ENCODE data around the gene MED25. TPM values are rescaled to one million over a fixed set of nuclear protein-coding genes. Genes with fewer than 3 reads are reported as not detected.

Gene MED25
- total and polyA plus RNA-seq, 4 experiments from 2014 or later: 10.7 to 48.8 (median 32.4) TPM

DNA sequence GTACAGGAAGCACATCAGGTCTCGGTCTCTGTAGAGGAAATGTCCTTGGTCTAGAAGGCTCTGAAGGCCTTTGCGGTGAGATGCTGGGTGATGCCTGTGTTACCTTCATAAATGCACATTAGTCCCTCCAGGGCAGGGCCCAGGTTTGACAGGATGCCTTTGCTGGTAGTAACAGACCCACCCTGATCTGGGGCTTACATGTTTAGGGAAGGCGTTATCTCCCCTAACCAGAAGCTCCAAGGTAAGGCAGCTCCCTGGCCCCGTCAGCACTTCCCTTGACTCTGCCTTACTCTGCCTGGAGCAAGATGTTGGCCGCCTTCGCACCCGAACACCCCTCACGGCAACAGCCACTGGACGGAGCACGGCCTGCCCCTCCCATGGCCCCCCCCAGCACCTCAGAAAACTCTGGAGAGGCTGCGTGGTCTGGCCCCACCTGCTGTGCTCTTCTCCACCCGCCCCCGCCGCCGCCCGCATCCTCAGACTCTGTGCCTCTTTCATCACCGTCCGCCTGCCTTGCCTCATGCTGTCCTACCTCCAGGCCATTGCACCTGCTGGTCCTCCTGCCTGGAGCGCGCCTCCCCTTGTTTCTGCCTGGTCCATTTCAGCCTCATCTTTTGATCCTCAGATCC is 42.2 kb upstream of the MED25 start:
- CTCF ChIA-PET (ENCODE audit: partially characterized antibody): interaction anchor here (1.1 kb wide), 1 partner anchor 782 kb away, joined by 3 read pairs; the partner anchor contains the start of genes GYS1 and RUVBL2
- no peaks in the 10 kb centered on the region for H3K27me3 Mint-ChIP-seq
- no peak overlapping the region for H3K4me3 ChIP-seq (ENCODE audit: low read length in 2 of 2)
- peaks cover 15 to 28% (median 19%) of the 10 kb centered on the region in 4 donors for H3K4me1 Mint-ChIP-seq
- DNase-seq: no peak
- no peaks in the 10 kb centered on the region for H3K27me3 ChIP-seq (ENCODE audit: insufficient read depth, low read length)
- H3K27ac Mint-ChIP-seq: peak overlapping the region in 2 of 7 donors; percentile 70 to 80
- intact Hi-C loops (cut with micrococcal nuclease): no loop called here
- H3K4me1 ChIP-seq (ENCODE audit: insufficient read depth, low read length): no peaks in the 10 kb centered on the region
- H3K36me3 Mint-ChIP-seq: peaks cover 12 to 28% of the 10 kb centered on the region in 2 donors
- POLR2A ChIA-PET (ENCODE audit: partially characterized antibody): no interaction called here
- H3K36me3 ChIP-seq (ENCODE audit: insufficient read depth, low read length): no peaks in the 10 kb centered on the region
- no peak overlapping the region for H3K27ac ChIP-seq (ENCODE audit: low read depth, low read length)
- H3K9me3 ChIP-seq (ENCODE audit: control insufficient read depth in 1 of 2, low read length in 2 of 2): no peaks in the 10 kb centered on the region
- H3K9me3 Mint-ChIP-seq: no peaks in the 10 kb centered on the region
- H3K4me3 Mint-ChIP-seq: no peak overlapping the region

DNA sequence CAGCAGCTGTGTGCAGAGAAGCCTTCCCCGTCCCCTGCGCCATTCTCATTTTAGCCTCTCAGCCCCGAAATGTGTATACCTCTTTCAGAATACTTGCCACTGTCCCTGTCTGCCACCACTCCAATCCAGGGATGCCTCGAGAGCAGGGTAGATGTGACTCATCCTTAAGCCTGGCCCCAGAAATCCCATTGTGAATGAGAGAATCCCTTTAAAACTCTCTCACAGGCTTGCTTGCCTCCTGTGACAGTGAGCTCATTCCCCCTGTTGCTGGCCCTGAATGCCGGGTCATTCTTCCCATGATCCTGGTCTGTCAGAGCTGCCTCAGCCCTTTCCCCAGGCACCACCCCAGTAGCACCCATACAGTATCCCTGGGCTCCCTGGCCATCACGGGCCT is 41.7 kb upstream of the MED25 start:
- ChIA-PET CTCF (ENCODE audit: partially characterized antibody) (interaction anchor here (1.1 kb wide), 1 partner anchor 783 kb away, joined by 3 read pairs; the partner anchor contains the start of genes GYS1 and RUVBL2), POLR2A (ENCODE audit: partially characterized antibody) (no interaction called here)
- no peak overlapping the region for H3K27ac ChIP-seq (ENCODE audit: low read depth, low read length)
- no peaks in the 10 kb centered on the region for H3K4me1 ChIP-seq (ENCODE audit: insufficient read depth, low read length)
- H3K27me3 ChIP-seq (ENCODE audit: insufficient read depth, low read length): no peaks in the 10 kb centered on the region
- H3K27me3 Mint-ChIP-seq: no peaks in the 10 kb centered on the region
- no peak overlapping the region for H3K4me3 Mint-ChIP-seq
- no peaks in the 10 kb centered on the region for H3K36me3 ChIP-seq (ENCODE audit: insufficient read depth, low read length)
- peak overlapping the region in 1 of 7 donors; percentile 70 for H3K27ac Mint-ChIP-seq
- H3K4me1 Mint-ChIP-seq: peaks cover 15 to 32% (median 20%) of the 10 kb centered on the region in 4 donors
- intact Hi-C loops (cut with micrococcal nuclease): no loop called here
- no peak for DNase-seq
- H3K9me3 ChIP-seq (ENCODE audit: control insufficient read depth in 1 of 2, low read length in 2 of 2): no peaks in the 10 kb centered on the region
- no peak overlapping the region for H3K4me3 ChIP-seq (ENCODE audit: low read length in 2 of 2)
- H3K36me3 Mint-ChIP-seq: peaks cover 12 to 33% of the 10 kb centered on the region in 2 donors
- no peaks in the 10 kb centered on the region for H3K9me3 Mint-ChIP-seq

DNA sequence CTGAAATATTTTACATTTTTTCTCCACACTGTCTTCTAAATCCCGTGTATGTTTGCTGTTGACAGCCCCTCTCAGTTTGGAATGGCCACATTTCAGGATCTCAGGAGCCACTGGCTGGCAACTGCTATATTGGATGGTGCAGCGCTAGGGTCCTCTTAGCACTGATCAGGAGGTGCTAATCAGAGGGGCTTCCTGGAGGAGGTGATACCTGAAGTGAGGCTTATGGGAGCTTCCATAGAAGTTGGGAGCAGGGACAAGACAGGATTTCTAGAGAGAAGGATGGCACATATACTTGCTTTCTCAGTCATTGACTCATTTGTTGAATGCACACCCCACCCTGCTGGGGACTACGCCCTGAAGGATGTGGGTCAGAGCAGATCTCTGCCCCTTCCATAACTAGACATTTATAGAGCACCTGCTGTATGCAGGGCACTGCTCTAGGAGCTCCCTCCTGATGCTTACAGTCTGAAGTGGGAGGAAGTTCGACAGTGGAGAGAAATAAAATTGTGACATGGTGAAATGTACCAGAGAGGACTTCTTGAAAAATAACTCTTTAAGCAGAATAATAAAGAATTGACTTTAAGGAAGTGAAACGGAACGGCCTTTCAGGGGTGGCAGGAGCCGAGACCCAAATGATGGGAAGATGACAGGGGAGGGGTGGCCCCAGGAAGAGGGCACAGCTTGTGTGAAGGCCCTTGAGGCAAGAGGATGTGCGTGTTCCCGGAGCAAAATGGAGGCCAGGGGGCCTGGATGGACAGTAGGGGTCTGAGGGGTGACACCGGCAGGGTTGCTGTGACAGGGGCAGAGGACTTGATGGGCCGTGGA is 38.1 kb upstream of the MED25 start:
- no peak for DNase-seq
- Histone ChIP-seq H3K27me3 (ENCODE audit: insufficient read depth, low read length) (no peaks in the 10 kb centered on the region), H3K36me3 (ENCODE audit: insufficient read depth, low read length) (peaks cover 21% of the 10 kb centered on the region), H3K4me3 (ENCODE audit: low read length in 2 of 2) (no peak overlapping the region), H3K4me1 (ENCODE audit: insufficient read depth, low read length) (no peaks in the 10 kb centered on the region), H3K9me3 (ENCODE audit: control insufficient read depth in 1 of 2, low read length in 2 of 2) (no peaks in the 10 kb centered on the region), H3K27ac (ENCODE audit: low read depth, low read length) (no peak overlapping the region)
- Mint-ChIP-seq H3K4me1 (peaks cover 8 to 23% (median 11%) of the 10 kb centered on the region in 4 donors), H3K9me3 (no peaks in the 10 kb centered on the region), H3K27me3 (no peaks in the 10 kb centered on the region), H3K4me3 (no peak overlapping the region), H3K27ac (peak overlapping the region in 5 of 7 donors; percentile 23 to 89 (median 62)), H3K36me3 (peaks cover 26 to 39% of the 10 kb centered on the region in 2 donors)
- POLR2A ChIA-PET (ENCODE audit: partially characterized antibody): no interaction called here
- CTCF ChIA-PET (ENCODE audit: partially characterized antibody): no interaction called here
- intact Hi-C loops (cut with micrococcal nuclease): no loop called here

DNA sequence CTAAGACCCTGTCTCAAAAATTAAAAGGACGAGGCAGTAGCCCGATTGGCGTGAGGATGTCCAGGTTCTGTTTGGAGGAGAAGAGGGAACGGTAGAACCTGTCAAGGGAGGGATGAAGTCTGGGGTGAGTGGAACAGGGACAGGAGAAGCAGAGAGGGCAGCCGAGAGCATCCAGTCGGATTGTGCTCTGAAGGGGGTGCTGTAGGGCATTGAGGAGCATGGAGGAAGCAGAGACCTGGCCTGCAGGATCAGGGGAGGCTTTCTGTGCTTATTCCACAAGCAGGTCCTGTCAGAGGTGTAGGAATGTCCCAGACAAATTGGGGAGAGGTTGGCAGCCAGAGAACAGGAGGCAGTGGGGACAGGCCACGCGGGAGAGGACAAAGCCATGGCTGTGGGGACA is 37.2 kb upstream of the MED25 start:
- CTCF ChIA-PET (ENCODE audit: partially characterized antibody): no interaction called here

DNA sequence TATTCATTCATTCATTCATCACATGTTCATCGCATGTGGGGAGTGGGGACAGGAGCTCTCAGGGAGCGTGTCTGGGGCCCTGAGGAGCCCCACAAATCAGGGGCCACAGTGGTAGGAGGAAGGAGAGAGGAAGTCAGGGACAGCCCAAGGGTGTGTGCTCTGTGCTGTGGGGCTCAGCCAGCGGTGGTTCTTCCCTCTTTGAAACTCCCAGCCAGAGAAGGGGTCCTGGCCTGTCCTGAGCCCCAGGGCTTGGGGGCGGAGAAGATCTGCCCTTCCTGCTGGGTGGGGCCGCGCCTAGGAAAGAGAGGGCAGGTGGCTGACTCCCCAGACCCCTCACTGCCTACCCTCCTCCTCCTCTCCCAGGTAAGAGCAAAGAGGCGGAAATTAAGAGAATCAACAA is 36.7 kb upstream of the MED25 start:
- Histone ChIP-seq H3K27ac (ENCODE audit: low read depth, low read length) (no peak overlapping the region), H3K27me3 (ENCODE audit: insufficient read depth, low read length) (no peaks in the 10 kb centered on the region), H3K4me1 (ENCODE audit: insufficient read depth, low read length) (no peaks in the 10 kb centered on the region), H3K4me3 (ENCODE audit: low read length in 2 of 2) (no peak overlapping the region), H3K9me3 (ENCODE audit: control insufficient read depth in 1 of 2, low read length in 2 of 2) (no peaks in the 10 kb centered on the region), H3K36me3 (ENCODE audit: insufficient read depth, low read length) (peaks cover 26% of the 10 kb centered on the region)
- H3K36me3 Mint-ChIP-seq: peaks cover 31 to 47% of the 10 kb centered on the region in 2 donors
- DNase-seq: no peak
- peaks cover 10 to 26% (median 12%) of the 10 kb centered on the region in 4 donors for H3K4me1 Mint-ChIP-seq
- H3K4me3 Mint-ChIP-seq: no peak overlapping the region
- ChIA-PET CTCF (ENCODE audit: partially characterized antibody) (no interaction called here), POLR2A (ENCODE audit: partially characterized antibody) (no interaction called here)
- intact Hi-C loops (cut with micrococcal nuclease): no loop called here
- no peaks in the 10 kb centered on the region for H3K9me3 Mint-ChIP-seq
- peak overlapping the region in 1 of 7 donors; percentile 81 for H3K27ac Mint-ChIP-seq
- H3K27me3 Mint-ChIP-seq: no peaks in the 10 kb centered on the region

More for the DNA sequence above, 37.2 kb upstream of the MED25 start:
- no peak for DNase-seq
- intact Hi-C loops (cut with micrococcal nuclease): no loop called here
- H3K27me3 Mint-ChIP-seq: no peaks in the 10 kb centered on the region
- Histone ChIP-seq H3K4me1 (ENCODE audit: insufficient read depth, low read length) (no peaks in the 10 kb centered on the region), H3K4me3 (ENCODE audit: low read length in 2 of 2) (no peak overlapping the region), H3K9me3 (ENCODE audit: control insufficient read depth in 1 of 2, low read length in 2 of 2) (no peaks in the 10 kb centered on the region), H3K27ac (ENCODE audit: low read depth, low read length) (no peak overlapping the region), H3K36me3 (ENCODE audit: insufficient read depth, low read length) (peaks cover 26% of the 10 kb centered on the region), H3K27me3 (ENCODE audit: insufficient read depth, low read length) (no peaks in the 10 kb centered on the region)
- peak overlapping the region in 4 of 7 donors; percentile 73 to 89 (median 78) for H3K27ac Mint-ChIP-seq
- H3K36me3 Mint-ChIP-seq: peaks cover 31 to 44% of the 10 kb centered on the region in 2 donors
- POLR2A ChIA-PET (ENCODE audit: partially characterized antibody): no interaction called here
- no peak overlapping the region for H3K4me3 Mint-ChIP-seq
- H3K9me3 Mint-ChIP-seq: no peaks in the 10 kb centered on the region
- H3K4me1 Mint-ChIP-seq: peaks cover 10 to 28% (median 13%) of the 10 kb centered on the region in 4 donors

DNA sequence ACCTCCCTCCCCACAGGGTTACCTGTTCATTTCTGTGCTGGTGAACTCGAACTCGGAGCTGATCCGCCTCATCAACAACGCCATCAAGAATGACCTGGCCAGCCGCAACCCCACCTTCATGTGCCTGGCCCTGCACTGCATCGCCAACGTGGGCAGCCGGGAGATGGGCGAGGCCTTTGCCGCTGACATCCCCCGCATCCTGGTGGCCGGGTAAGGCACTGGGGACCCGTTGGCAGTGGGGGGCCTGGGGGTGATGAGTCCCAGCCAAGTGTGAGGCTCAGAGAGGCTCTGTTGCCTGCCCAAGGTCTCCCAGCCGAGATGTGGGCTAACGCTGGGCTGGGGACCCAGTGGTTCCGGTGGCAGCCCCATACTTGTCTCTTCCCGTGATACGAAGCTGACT is 35.6 kb upstream of the MED25 start:
- H3K4me1 Mint-ChIP-seq: peaks cover 10 to 23% (median 14%) of the 10 kb centered on the region in 4 donors
- H3K27me3 Mint-ChIP-seq: no peaks in the 10 kb centered on the region
- DNase-seq: no peak
- peak overlapping the region in 1 of 7 donors; percentile 32 for H3K27ac Mint-ChIP-seq
- Histone ChIP-seq H3K4me1 (ENCODE audit: insufficient read depth, low read length) (no peaks in the 10 kb centered on the region), H3K4me3 (ENCODE audit: low read length in 2 of 2) (no peak overlapping the region), H3K9me3 (ENCODE audit: control insufficient read depth in 1 of 2, low read length in 2 of 2) (no peaks in the 10 kb centered on the region), H3K36me3 (ENCODE audit: insufficient read depth, low read length) (peaks cover 26% of the 10 kb centered on the region), H3K27ac (ENCODE audit: low read depth, low read length) (no peak overlapping the region), H3K27me3 (ENCODE audit: insufficient read depth, low read length) (no peaks in the 10 kb centered on the region)
- H3K36me3 Mint-ChIP-seq: peaks cover 36 to 51% of the 10 kb centered on the region in 2 donors
- ChIA-PET CTCF (ENCODE audit: partially characterized antibody) (interaction anchor here (0.5 to 1.4 kb wide), 2 partner anchors 40 to 482 kb away, joined by 3 read pairs; no protein-coding TSS in a partner anchor), POLR2A (ENCODE audit: partially characterized antibody) (no interaction called here)
- H3K9me3 Mint-ChIP-seq: no peaks in the 10 kb centered on the region
- intact Hi-C loops (cut with micrococcal nuclease): no loop called here
- no peak overlapping the region for H3K4me3 Mint-ChIP-seq

DNA sequence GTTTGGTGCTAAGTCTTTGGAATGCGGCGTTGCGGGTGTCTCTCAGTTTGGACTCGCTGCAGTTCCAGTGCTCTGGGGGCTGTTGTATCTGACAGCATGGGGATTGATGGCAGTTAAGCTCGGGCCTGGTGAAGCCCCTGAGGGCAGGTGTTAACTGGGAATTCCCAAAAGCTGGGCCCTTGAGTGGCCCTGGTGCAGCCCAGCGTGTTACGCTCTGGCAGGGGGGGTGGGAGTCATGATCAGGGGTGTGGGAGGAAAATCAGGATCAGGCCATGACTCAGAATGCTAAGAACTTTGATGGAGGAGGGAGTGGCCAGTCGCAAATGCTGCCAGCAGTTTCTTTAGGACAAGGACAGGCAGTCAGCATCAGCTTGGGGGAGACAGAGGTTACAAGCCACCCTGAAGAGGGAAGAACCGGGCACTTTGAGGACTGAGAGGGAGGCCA is 31.7 kb upstream of the MED25 start:
- no peak for DNase-seq
- Histone ChIP-seq H3K27ac (ENCODE audit: low read depth, low read length) (no peak overlapping the region), H3K4me3 (ENCODE audit: low read length in 2 of 2) (no peak overlapping the region), H3K27me3 (ENCODE audit: insufficient read depth, low read length) (no peaks in the 10 kb centered on the region), H3K9me3 (ENCODE audit: control insufficient read depth in 1 of 2, low read length in 2 of 2) (no peaks in the 10 kb centered on the region), H3K36me3 (ENCODE audit: insufficient read depth, low read length) (peaks cover 26% of the 10 kb centered on the region), H3K4me1 (ENCODE audit: insufficient read depth, low read length) (no peaks in the 10 kb centered on the region)
- no peaks in the 10 kb centered on the region for H3K27me3 Mint-ChIP-seq
- peak overlapping the region in 2 of 7 donors; percentile 53 to 56 for H3K27ac Mint-ChIP-seq
- peaks cover 51 to 62% of the 10 kb centered on the region in 2 donors for H3K36me3 Mint-ChIP-seq
- H3K4me3 Mint-ChIP-seq: no peak overlapping the region
- intact Hi-C loops (cut with micrococcal nuclease): no loop called here
- H3K4me1 Mint-ChIP-seq: peaks cover 8 to 11% (median 9%) of the 10 kb centered on the region in 4 donors
- ChIA-PET CTCF (ENCODE audit: partially characterized antibody) (interaction anchor here (0.6 to 1.3 kb wide), 2 partner anchors 23 to 114 kb away, joined by 3 read pairs; no protein-coding TSS in a partner anchor), POLR2A (ENCODE audit: partially characterized antibody) (no interaction called here)
- H3K9me3 Mint-ChIP-seq: no peaks in the 10 kb centered on the region

All from CD4-positive, alpha-beta memory T cell (primary cell).